Right atrium auricular region (tissue), 2 donors: ENCODE data around the gene DNM3. TPM values are rescaled to one million over a fixed set of nuclear protein-coding genes. Genes with fewer than 3 reads are reported as not detected.

ENCODE experiments used
- DNase-seq: peaks from one replicate; pipeline ENCODE4 v3.0.0-alpha.2; 2019; ENCODE audit warnings: low spot score
- H3K27ac ChIP-seq, 2 donors: fragments of 200-600 bp; sonication (generic); 1 replicate in 1 of 2; 2 replicates in 1 of 2; pipeline ENCODE4 v1.5.1; 2016 to 2019
- H3K27me3 ChIP-seq, 2 donors: fragments of 200-600 bp; sonication (generic); one replicate each; pipeline versions ENCODE4 v1.5.1 to v1.6.0; 2017 to 2019
- H3K36me3 ChIP-seq: fragments of 200-600 bp; sonication (generic); one replicate; pipeline ENCODE4 v1.5.1; 2016
- H3K4me1 ChIP-seq, 2 donors: fragments of 200-600 bp; sonication (generic); one replicate each; pipeline versions ENCODE4 v1.5.1 to v1.6.0; 2017 to 2019
- H3K4me3 ChIP-seq, 2 donors: fragments of 200-600 bp; sonication (generic); 1 replicate in 1 of 2; 2 replicates in 1 of 2; pipeline ENCODE4 v1.5.1; 2017 to 2019; ENCODE audit warnings: mild to moderate bottlenecking in 1 of 2, moderate library complexity in 1 of 2
- H3K9me3 ChIP-seq, 2 donors: fragments of 200-600 bp; sonication (generic); one replicate each; pipeline ENCODE4 v1.5.1; 2019
- total RNA-seq, 2 donors: library from RNA; depleted of rRNA; stranded (reverse); fragments of >200 nt; gene quantifications; one replicate each; pipeline ENCODE4 v1.1.0, GENCODE V29; 2016
- TF ChIP-seq, protein P1 (sequence below), 2 donors: fragments of 200-600 bp; sonication (generic); IDR thresholded peaks; one replicate each; pipeline ENCODE4 v1.5.1; 2019; ENCODE audit warnings: antibody characterized with exemption in 2 of 2

Gene DNM3
- total RNA-seq, 2 donors from 2014 or later, result 1.0 to 1.6 TPM

- Histone ChIP-seq H3K9me3 (no peaks in the 10 kb centered on the region), H3K27ac (no peak overlapping the region), H3K27me3 (no peaks in the 10 kb centered on the region), H3K4me3 (no peak overlapping the region), H3K36me3 (no peaks in the 10 kb centered on the region), H3K4me1 (no peaks in the 10 kb centered on the region)
- TF ChIP-seq, protein P1, sequence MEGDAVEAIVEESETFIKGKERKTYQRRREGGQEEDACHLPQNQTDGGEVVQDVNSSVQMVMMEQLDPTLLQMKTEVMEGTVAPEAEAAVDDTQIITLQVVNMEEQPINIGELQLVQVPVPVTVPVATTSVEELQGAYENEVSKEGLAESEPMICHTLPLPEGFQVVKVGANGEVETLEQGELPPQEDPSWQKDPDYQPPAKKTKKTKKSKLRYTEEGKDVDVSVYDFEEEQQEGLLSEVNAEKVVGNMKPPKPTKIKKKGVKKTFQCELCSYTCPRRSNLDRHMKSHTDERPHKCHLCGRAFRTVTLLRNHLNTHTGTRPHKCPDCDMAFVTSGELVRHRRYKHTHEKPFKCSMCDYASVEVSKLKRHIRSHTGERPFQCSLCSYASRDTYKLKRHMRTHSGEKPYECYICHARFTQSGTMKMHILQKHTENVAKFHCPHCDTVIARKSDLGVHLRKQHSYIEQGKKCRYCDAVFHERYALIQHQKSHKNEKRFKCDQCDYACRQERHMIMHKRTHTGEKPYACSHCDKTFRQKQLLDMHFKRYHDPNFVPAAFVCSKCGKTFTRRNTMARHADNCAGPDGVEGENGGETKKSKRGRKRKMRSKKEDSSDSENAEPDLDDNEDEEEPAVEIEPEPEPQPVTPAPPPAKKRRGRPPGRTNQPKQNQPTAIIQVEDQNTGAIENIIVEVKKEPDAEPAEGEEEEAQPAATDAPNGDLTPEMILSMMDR (IDR thresholded peaks at IDR 0.05), result no peak
- DNase-seq, result no peak
Observed at GRCh38 chr1:172090511-172090817, 249.2 kb downstream of the DNM3 start.

- H3K9me3 ChIP-seq, result no peaks in the 10 kb centered on the region
- DNase-seq, result no peak
- no peaks in the 10 kb centered on the region for H3K36me3 ChIP-seq
- H3K27me3 ChIP-seq, result no peaks in the 10 kb centered on the region
- TF ChIP-seq, protein P1 (IDR thresholded peaks at IDR 0.05), result no peak
- H3K4me1 ChIP-seq, result no peaks in the 10 kb centered on the region
- no peak overlapping the region for H3K4me3 ChIP-seq
- no peak overlapping the region for H3K27ac ChIP-seq
Observed at GRCh38 chr1:172095846-172096245, 254.5 kb downstream of the DNM3 start.

DNA sequence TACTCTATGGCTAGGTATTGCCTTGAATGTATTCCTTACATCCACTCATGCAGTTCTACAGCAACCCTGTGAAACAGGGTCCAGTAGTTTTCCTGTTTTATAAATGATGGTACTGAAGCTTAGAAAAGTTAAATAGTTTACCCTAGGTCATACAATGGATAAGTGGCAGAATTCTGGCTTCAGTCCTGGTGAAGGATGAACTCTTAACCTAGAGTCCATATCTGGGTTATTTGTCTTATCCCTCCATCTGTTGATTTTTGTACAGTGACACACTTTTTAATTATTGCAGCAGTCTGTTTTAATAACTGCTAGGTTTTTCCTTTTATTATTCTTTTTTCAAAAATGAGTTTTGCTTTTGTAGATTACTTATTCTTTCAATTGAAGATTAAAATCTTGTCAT is 263.9 kb downstream of the DNM3 start:
- no peaks in the 10 kb centered on the region for H3K4me1 ChIP-seq
- TF ChIP-seq, protein P1 (IDR thresholded peaks at IDR 0.05), result no peak
- DNase-seq, result no peak

DNA sequence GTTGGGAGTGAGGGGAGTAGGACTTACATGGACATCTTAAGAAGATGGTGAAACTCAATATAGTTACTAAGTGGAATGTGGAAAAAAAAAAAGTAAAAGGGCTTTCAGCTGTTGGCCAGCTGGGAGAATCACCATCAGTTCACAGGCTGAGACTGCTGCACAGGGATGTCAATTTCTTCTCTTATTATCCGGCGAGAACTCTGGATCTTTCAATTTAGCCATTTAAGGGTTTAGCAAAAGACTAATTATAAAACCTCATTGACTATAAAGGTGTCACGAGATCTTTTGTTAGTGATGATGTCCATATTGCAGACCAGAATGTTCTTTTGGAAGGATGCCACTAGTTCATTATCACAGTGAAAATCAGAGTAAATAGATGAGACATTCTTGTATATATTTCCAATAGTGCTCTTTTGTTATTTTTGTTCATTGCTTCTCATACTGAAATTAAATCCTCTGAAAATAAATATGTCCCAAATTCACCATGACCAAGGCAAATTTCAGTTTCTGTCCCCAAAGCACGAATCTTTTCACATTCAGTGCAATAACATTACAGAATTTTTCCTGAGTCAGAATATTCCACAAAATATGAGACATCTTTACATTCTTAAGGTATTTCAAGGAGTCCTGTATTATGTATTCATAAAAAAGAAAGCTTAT is 266.1 kb downstream of the DNM3 start:
- Histone ChIP-seq H3K36me3 (no peaks in the 10 kb centered on the region), H3K4me3 (no peak overlapping the region), H3K27me3 (no peaks in the 10 kb centered on the region), H3K9me3 (no peaks in the 10 kb centered on the region), H3K4me1 (no peaks in the 10 kb centered on the region), H3K27ac (no peak overlapping the region)
- no peak for DNase-seq
- TF ChIP-seq, protein P1 (IDR thresholded peaks at IDR 0.05), result no peak

More for the DNA sequence above, 263.9 kb downstream of the DNM3 start:
- H3K27me3 ChIP-seq, result no peaks in the 10 kb centered on the region
- no peaks in the 10 kb centered on the region for H3K36me3 ChIP-seq
- no peak overlapping the region for H3K27ac ChIP-seq
- H3K4me3 ChIP-seq, result no peak overlapping the region
- no peaks in the 10 kb centered on the region for H3K9me3 ChIP-seq

- TF ChIP-seq, protein P1 (IDR thresholded peaks at IDR 0.05), result no peak
- Histone ChIP-seq H3K9me3 (no peaks in the 10 kb centered on the region), H3K27ac (no peak overlapping the region), H3K4me3 (no peak overlapping the region), H3K27me3 (no peaks in the 10 kb centered on the region), H3K4me1 (no peaks in the 10 kb centered on the region), H3K36me3 (no peaks in the 10 kb centered on the region)
- DNase-seq, result no peak
Observed at GRCh38 chr1:172108161-172108893, 267.0 kb downstream of the DNM3 start.
